Coronary artery (tissue), 2 donors: ENCODE measurements around the gene PLXNB3.

ENCODE experiments used
- DNase-seq: peaks from one replicate; pipeline ENCODE4 v3.0.0-alpha.2; 2017; ENCODE audit warnings: low spot score
- H3K27ac ChIP-seq, 2 donors: fragments of 200-600 bp; sonication (generic); one replicate each; pipeline ENCODE4 v1.5.1; 2016 to 2019
- H3K4me3 ChIP-seq: fragments of 200-600 bp; sonication (generic); 2 replicates; pipeline ENCODE4 v1.5.1; 2016; ENCODE audit warnings: mild to moderate bottlenecking, moderate library complexity
- TF ChIP-seq, protein P1 (sequence below): fragments of 200-600 bp; sonication (generic); IDR thresholded peaks from one replicate; pipeline ENCODE4 v1.5.1; 2019; ENCODE audit warnings: antibody characterized with exemption

Gene PLXNB3

DNA sequence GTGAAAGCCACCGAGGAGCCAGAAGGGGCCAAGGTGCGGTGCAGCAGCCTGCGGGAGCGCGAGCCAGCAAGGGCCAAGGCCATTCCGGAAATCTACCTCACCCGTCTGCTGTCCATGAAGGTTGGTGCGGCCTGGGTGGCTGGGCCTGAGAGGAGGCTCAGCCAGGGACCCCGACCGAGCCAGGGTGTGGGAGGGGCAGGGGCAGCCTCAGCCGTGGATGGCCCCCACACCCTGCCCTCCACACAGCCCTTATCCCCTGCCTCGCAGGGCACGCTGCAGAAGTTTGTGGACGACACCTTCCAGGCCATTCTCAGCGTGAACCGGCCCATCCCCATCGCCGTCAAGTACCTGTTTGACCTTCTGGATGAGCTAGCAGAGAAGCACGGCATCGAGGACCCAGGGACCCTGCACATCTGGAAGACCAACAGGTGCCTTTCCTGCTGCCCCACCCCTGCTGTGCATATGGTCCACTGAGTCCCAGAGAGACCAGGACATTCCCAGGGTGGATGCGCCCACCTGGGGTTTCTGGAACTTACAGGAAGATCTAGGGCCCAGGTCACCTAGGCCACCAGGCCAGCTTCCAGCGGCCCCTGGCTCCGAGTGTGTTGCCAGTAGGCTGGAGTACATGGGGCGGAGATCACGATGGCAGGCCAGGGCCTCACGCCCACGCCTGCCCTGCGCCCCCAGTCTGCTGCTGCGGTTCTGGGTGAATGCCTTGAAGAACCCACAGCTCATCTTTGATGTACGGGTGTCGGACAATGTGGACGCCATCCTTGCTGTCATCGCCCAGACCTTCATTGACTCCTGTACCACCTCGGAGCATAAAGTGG is 13.4 kb downstream of the PLXNB3 start:
- Histone ChIP-seq H3K27ac (no peak overlapping the region), H3K4me3 (no peak overlapping the region)
- TF ChIP-seq, protein P1, sequence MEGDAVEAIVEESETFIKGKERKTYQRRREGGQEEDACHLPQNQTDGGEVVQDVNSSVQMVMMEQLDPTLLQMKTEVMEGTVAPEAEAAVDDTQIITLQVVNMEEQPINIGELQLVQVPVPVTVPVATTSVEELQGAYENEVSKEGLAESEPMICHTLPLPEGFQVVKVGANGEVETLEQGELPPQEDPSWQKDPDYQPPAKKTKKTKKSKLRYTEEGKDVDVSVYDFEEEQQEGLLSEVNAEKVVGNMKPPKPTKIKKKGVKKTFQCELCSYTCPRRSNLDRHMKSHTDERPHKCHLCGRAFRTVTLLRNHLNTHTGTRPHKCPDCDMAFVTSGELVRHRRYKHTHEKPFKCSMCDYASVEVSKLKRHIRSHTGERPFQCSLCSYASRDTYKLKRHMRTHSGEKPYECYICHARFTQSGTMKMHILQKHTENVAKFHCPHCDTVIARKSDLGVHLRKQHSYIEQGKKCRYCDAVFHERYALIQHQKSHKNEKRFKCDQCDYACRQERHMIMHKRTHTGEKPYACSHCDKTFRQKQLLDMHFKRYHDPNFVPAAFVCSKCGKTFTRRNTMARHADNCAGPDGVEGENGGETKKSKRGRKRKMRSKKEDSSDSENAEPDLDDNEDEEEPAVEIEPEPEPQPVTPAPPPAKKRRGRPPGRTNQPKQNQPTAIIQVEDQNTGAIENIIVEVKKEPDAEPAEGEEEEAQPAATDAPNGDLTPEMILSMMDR = no peak
- DNase-seq = no peak

DNA sequence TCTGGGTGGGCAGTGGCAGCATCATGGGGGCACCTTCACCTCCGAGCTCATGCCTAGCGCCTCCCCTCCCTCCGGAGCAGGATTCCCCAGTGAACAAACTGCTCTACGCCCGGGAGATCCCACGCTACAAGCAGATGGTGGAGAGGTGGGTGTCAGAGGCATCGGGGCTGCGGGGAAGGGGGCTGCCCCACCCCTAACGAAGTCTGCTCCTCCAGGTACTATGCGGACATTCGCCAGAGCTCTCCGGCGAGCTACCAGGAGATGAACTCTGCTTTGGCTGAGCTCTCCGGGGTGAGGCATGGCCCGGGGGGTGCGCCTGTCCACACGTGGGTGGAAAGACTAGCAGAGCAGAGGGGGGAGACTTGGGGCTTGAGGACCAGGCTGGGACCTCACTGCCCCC is 14.1 kb downstream of the PLXNB3 start:
- no peak for DNase-seq
- Histone ChIP-seq H3K27ac (no peak overlapping the region), H3K4me3 (no peak overlapping the region)
- TF ChIP-seq, protein P1 = no peak

DNA sequence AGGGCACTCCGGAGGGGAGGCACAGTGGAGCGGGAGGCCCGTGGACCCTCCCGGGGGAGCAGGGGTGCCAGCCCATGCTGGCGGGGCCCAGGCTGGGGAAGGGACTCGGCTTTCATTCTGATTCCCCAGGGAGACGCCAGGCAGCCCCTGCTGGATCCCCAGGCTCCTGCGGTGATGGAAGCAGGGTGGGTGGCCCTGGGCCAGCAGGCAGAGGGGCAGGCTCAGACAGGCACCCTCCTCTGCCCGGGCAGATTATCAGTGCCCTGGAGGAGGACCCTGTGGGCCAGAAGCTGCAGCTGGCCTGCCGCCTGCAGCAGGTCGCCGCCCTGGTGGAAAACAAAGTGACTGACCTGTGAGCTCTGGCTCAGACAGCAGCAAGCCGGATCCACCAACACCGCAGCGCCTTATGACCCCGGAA is 14.6 kb downstream of the PLXNB3 start:
- TF ChIP-seq, protein P1 = no peak
- no peak for DNase-seq
- H3K4me3 ChIP-seq = no peak overlapping the region
- H3K27ac ChIP-seq = no peak overlapping the region

DNA sequence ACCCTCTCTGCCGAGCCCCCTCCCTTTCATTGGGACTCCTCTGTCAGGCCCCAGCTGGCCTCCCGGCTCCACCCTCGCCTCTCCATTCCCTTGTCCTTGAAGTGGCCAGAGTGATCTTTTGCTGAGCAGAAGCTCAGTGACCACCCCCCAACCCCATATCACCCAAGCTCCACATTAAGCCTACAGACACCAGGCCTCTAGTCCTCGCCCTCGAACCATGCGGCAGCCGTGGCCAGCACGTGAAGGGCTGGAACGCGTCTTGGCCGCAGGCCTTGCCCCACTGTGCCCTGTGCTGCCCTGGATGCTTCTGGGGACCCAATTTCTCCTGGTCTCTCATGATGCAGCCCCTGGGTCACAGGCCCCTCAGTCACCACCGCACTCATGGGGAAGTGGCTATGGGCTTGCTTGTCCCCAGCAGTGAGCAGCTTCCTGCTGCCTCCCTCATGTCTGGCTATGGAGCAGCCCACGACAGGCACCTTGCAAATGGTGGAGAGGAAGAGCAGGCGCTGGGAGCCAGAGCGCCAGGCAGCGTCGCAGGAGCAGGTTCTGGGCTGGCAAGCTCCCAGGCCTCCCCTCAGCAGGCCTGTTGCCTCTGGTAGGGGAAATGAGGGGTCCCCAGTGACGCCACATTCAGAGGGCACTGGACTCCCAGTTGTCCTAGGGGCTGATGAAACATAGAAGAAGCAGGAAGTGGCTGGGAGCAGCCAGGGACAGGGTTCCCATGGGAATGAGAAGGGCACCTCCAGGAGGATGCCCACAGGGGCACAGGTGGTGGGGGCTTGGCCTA is 16.0 kb downstream of the PLXNB3 start:
- TF ChIP-seq, protein P1 = no peak
- H3K4me3 ChIP-seq = peak overlapping the region; percentile 49
- H3K27ac ChIP-seq = peak overlapping the region; percentile 44 to 84

DNA sequence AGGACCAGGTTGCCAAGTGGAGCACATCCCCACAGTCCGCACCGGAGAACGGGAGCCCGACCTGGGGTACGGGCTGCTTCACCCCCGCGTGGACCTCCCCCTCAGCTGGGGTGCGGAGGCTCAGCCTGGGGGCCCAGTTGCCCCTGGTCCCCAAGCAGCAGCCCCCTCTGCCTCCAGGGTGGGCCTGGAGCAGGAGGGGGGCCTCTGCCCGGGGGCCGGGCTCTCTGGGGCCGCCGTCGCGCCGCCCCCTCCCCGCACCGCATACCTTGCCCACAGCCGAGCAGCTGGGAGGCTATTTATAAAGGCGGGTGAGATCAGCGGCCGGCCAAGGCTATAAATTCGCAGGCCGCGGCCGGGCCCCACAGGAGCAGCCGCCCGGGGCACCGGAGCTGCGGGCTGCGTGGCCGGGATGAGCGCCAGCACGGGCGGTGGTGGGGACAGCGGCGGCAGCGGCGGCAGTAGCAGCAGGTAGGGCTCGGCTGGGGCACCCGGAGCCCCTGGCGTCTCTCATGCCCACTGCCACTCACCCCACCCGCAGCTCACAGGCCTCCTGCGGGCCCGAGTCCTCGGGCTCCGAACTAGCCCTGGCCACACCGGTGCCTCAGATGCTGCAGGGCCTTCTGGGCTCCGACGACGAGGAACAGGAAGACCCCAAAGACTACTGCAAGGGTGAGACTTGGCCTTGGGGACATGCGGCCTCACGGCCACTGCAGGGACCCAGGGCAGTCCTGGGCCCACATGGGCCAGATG is 16.8 kb downstream of the PLXNB3 start, which contains the start of gene SRPK3:
Gene SRPK3, plus strand, starts transcription at position 364 of the 750 bp plus-strand sequence. Its CDS starts 46 bp downstream, at position 410.
- Histone ChIP-seq H3K4me3 (peak within 1 kb of the TSS; percentile 49), H3K27ac (peak within 1 kb of the TSS; percentile 44 to 84)
- TF ChIP-seq, protein P1 = no peak
- DNase-seq = no peak

More for the DNA sequence above, 16.0 kb downstream of the PLXNB3 start:
- no peak for DNase-seq

DNA sequence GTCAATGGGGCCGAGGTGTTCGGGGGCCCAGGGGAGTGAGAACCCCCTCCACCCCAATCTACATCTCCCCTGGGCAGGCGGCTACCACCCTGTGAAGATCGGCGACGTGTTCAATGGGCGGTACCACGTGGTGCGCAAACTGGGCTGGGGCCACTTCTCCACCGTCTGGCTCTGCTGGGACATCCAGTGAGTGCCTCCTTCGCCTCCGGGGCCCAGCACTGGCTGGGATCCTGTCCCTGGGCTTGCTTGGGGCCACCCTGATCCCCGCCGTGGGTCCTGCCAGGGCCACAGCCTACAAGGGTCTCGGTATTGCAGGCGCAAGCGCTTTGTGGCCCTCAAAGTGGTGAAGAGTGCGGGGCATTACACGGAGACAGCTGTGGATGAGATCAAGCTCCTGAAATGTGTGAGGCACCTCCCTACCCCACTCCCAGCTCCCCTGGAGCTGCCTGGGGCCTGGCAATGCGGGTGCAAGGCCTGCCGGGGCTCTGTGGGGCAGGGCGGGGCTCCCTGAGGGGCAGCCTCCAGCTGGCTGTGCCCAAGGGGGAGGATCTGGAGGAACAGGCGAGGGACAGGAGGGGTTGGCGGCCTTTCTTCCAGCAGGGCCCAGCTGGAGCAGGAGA is 17.5 kb downstream of the PLXNB3 start:
- TF ChIP-seq, protein P1 = no peak
- DNase-seq = no peak
- H3K27ac ChIP-seq = peak overlapping the region; percentile 44 to 84

More for the DNA sequence above, 17.5 kb downstream of the PLXNB3 start:
- peak overlapping the region; percentile 49 for H3K4me3 ChIP-seq
